Natural killer cell (primary cell): ENCODE results near the gene TEP1. TPM values are rescaled to one million over a fixed set of nuclear protein-coding genes. Genes with fewer than 3 reads are reported as not detected.
A peak's percentile ranks its signal among the peaks of the same experiment; 100 is the strongest.
"Not testable (repeated sequence)": the region's sequence is repeated elsewhere in the genome, so short reads cannot be mapped to it uniquely, and the experiment has no call there.

Source experiments
- ATAC-seq, 3 donors: fragments of 150-1000 bp in 2 of 3; fragments of 200-7000 bp in 1 of 3; cut with Tn5 transposase; 1 replicate in 1 of 3; 2 replicates in 2 of 3; pipeline ENCODE4 v1.10.0; 2021; ENCODE audit warnings: mild to moderate bottlenecking in 2 of 3, moderate library complexity in 2 of 3
- DNase-seq, 2 donors: peaks; one replicate each; pipeline versions ENCODE4 v3.0.0 to v3.0.0-alpha.2; 2013 to 2021; ENCODE audit warnings: mixed read lengths in 1 of 2
- H3K27ac ChIP-seq: one replicate; pipeline ENCODE4 v1.5.1; 2013; ENCODE audit warnings: mild to moderate bottlenecking, low read length
- H3K27me3 ChIP-seq: one replicate; pipeline ENCODE4 v1.6.1; 2013; ENCODE audit warnings: low read length; ENCODE audit not compliant: control insufficient read depth, insufficient read depth
- H3K36me3 ChIP-seq: one replicate; pipeline ENCODE4 v1.6.1; 2013; ENCODE audit warnings: low read length; ENCODE audit not compliant: control insufficient read depth, insufficient read depth
- H3K4me1 ChIP-seq: one replicate; pipeline ENCODE4 v1.6.1; 2013; ENCODE audit warnings: low read length; ENCODE audit not compliant: control insufficient read depth, insufficient read depth
- H3K4me3 ChIP-seq: one replicate; pipeline ENCODE4 v1.5.1; 2013; ENCODE audit warnings: low read length
- H3K9me3 ChIP-seq: one replicate; pipeline ENCODE4 v1.6.1; 2013; ENCODE audit warnings: low read length; ENCODE audit not compliant: control insufficient read depth, insufficient read depth
- H3K27ac Mint-ChIP-seq, 2 donors: one replicate each; pipeline ENCODE4 v1.8.0; 2022; ENCODE audit warnings: mild to moderate bottlenecking in 2 of 2, mixed read lengths in 2 of 2, moderate library complexity in 1 of 2
- H3K27me3 Mint-ChIP-seq, 2 donors: one replicate each; pipeline ENCODE4 v1.8.0; 2022; ENCODE audit warnings: low read depth in 2 of 2, mixed read lengths in 2 of 2
- H3K36me3 Mint-ChIP-seq: one replicate; pipeline ENCODE4 v1.8.0; 2022; ENCODE audit warnings: mixed read lengths
- H3K4me1 Mint-ChIP-seq, 2 donors: one replicate each; pipeline ENCODE4 v1.8.0; 2022; ENCODE audit warnings: mixed read lengths in 2 of 2
- H3K4me3 Mint-ChIP-seq: one replicate; pipeline ENCODE4 v1.8.0; 2022; ENCODE audit warnings: mild to moderate bottlenecking, moderate library complexity, mixed read lengths
- H3K9me3 Mint-ChIP-seq, 2 donors: one replicate each; pipeline ENCODE4 v1.8.0; 2022; ENCODE audit warnings: mixed read lengths in 2 of 2
- WGBS: methylation state at CpG from one replicate; pipeline ENCODE4 v1.1.7; 2013; ENCODE audit warnings: missing lambda C conversion rate; ENCODE audit not compliant: insufficient coverage; 5-methylcytosine and 5-hydroxymethylcytosine counted together
- intact Hi-C: fragments of 100-400 bp; cut with micrococcal nuclease; formaldehyde crosslinking; loops from one replicate; pipeline ENCODE4 v1.14.2; 2022
- total RNA-seq, 4 donors: library from RNA; stranded (reverse); fragments of 120-200 nt in 1 of 4; gene quantifications; one replicate each; pipeline versions ENCODE4 v1.2.3 to v1.2.4, GENCODE V29; 2013 to 2022
- TF ChIP-seq, protein P1 (sequence below): fragments of 200-600 bp; IDR thresholded peaks from one replicate; pipeline ENCODE4 v1.8.0; 2022; ENCODE audit warnings: antibody characterized with exemption

Gene TEP1
- total RNA-seq, 3 donors from 2014 or later (not counting 1 experiment from before 2014, with no cell fraction given) = 76.3 to 83.2 (median 80.8) TPM

DNA sequence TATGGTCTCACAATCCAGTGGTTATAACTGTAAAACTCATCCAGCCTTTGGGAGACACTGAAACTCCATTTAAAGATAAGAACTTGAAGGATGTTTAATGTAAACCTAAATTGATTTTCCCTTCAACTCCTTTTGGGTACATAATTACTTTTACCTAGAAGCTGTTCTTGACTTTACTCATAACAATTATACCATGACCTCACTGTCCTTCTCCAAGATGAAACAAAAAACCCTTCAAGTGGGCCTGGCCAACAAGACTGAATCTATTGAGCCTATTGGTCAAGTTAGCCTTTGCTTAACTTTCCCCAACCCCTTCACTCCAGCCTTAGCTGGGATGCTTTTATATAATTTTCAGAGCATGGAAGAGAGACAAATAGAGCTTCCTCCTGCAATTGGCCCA, 47.4 kb downstream of the TEP1 start:
- Histone ChIP-seq H3K27ac (no peak overlapping the region), H3K36me3 (peaks cover 47% of the 10 kb centered on the region), H3K4me3 (no peak overlapping the region), H3K9me3 (no peaks in the 10 kb centered on the region), H3K4me1 (no peaks in the 10 kb centered on the region), H3K27me3 (no peaks in the 10 kb centered on the region)
- H3K27me3 Mint-ChIP-seq = no peaks in the 10 kb centered on the region
- no peaks in the 10 kb centered on the region for H3K9me3 Mint-ChIP-seq
- DNase-seq (no peak), ATAC-seq (no peak)
- intact Hi-C loops = no loop called here
- H3K27ac Mint-ChIP-seq = peak overlapping the region; percentile 7 to 52
- H3K36me3 Mint-ChIP-seq = peaks cover 22% of the 10 kb centered on the region
- TF ChIP-seq, protein P1, sequence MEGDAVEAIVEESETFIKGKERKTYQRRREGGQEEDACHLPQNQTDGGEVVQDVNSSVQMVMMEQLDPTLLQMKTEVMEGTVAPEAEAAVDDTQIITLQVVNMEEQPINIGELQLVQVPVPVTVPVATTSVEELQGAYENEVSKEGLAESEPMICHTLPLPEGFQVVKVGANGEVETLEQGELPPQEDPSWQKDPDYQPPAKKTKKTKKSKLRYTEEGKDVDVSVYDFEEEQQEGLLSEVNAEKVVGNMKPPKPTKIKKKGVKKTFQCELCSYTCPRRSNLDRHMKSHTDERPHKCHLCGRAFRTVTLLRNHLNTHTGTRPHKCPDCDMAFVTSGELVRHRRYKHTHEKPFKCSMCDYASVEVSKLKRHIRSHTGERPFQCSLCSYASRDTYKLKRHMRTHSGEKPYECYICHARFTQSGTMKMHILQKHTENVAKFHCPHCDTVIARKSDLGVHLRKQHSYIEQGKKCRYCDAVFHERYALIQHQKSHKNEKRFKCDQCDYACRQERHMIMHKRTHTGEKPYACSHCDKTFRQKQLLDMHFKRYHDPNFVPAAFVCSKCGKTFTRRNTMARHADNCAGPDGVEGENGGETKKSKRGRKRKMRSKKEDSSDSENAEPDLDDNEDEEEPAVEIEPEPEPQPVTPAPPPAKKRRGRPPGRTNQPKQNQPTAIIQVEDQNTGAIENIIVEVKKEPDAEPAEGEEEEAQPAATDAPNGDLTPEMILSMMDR = no peak
- no peak overlapping the region for H3K4me3 Mint-ChIP-seq
- H3K4me1 Mint-ChIP-seq = no peaks in the 10 kb centered on the region

- Mint-ChIP-seq H3K27ac (peak overlapping the region; percentile 27 to 70), H3K36me3 (peaks cover 18% of the 10 kb centered on the region)
- H3K9me3 Mint-ChIP-seq, H3K4me1 ChIP-seq, H3K27ac ChIP-seq, ATAC-seq, H3K4me3 ChIP-seq, H3K4me1 Mint-ChIP-seq, DNase-seq, H3K27me3 ChIP-seq, H3K27me3 Mint-ChIP-seq, H3K4me3 Mint-ChIP-seq, H3K9me3 ChIP-seq, intact Hi-C loops: not testable (repeated sequence)
- 56% methylated on average over 2 of the region's 3 CpGs for WGBS
- H3K36me3 ChIP-seq = peaks cover 50% of the 10 kb centered on the region
These were observed 54.8 kb downstream of the TEP1 start for GRCh38 chr14:20358474-20358873.

GRCh38 chr14:20356422-20356821, 56.9 kb downstream of the TEP1 start:
- Mint-ChIP-seq H3K36me3 (peaks cover 18% of the 10 kb centered on the region), H3K27me3 (no peaks in the 10 kb centered on the region), H3K4me1 (no peaks in the 10 kb centered on the region), H3K27ac (no peak overlapping the region), H3K4me3 (no peak overlapping the region), H3K9me3 (no peaks in the 10 kb centered on the region)
- 100% methylated on average over 3 of the region's 3 CpGs for WGBS
- no peak overlapping the region for H3K4me3 ChIP-seq
- ATAC-seq (no peak), DNase-seq (no peak)
- H3K36me3 ChIP-seq = peaks cover 63% of the 10 kb centered on the region
- no peaks in the 10 kb centered on the region for H3K4me1 ChIP-seq
- H3K9me3 ChIP-seq = no peaks in the 10 kb centered on the region
- intact Hi-C loops = no loop called here
- H3K27me3 ChIP-seq = no peaks in the 10 kb centered on the region
- TF ChIP-seq, protein P1 = no peak
- H3K27ac ChIP-seq = no peak overlapping the region

GRCh38 chr14:20350860-20351259, 62.4 kb downstream of the TEP1 start:
- intact Hi-C loops = no loop called here
- no peaks in the 10 kb centered on the region for H3K4me1 Mint-ChIP-seq
- H3K36me3 Mint-ChIP-seq = no peaks in the 10 kb centered on the region
- Histone ChIP-seq H3K27me3 (no peaks in the 10 kb centered on the region), H3K36me3 (peaks cover 52% of the 10 kb centered on the region), H3K9me3 (no peaks in the 10 kb centered on the region), H3K4me1 (no peaks in the 10 kb centered on the region), H3K27ac (no peak overlapping the region), H3K4me3 (no peak overlapping the region)
- H3K9me3 Mint-ChIP-seq = no peaks in the 10 kb centered on the region
- DNase-seq (peak in 1 of 2 donors; percentile 27), ATAC-seq (no peak)
- H3K27me3 Mint-ChIP-seq = no peaks in the 10 kb centered on the region
- no peak overlapping the region for H3K27ac Mint-ChIP-seq
- TF ChIP-seq, protein P1 = no peak
- no peak overlapping the region for H3K4me3 Mint-ChIP-seq
